Brain microvascular endothelial cell (primary cell): ENCODE measurements around the gene BRSK1.

Source experiments
- DNase-seq: peaks from one replicate; pipeline ENCODE4 v3.0.0-alpha.2; 2020
- H3K27ac ChIP-seq: fragments of 250-450 bp; sonication (Bioruptor Pico); 2 replicates; pipeline ENCODE4 v1.5.1; 2020; ENCODE audit warnings: mild to moderate bottlenecking, moderate library complexity
- H3K27me3 ChIP-seq: fragments of 250-450 bp; sonication (Bioruptor Pico); replicated peaks from 2 replicates; pipeline ENCODE4 v1.5.1; 2020; ENCODE audit warnings: mild to moderate bottlenecking
- H3K36me3 ChIP-seq: fragments of 250-450 bp; sonication (Bioruptor Pico); replicated peaks from 2 replicates; pipeline ENCODE4 v1.5.1; 2020; ENCODE audit warnings: mild to moderate bottlenecking
- H3K4me3 ChIP-seq: 2 replicates; pipeline ENCODE4 v1.5.1; 2011; ENCODE audit warnings: low read depth, mild to moderate bottlenecking, control low read depth, low read length, moderate library complexity
- in situ Hi-C: cut with HindIII; loops from 2 replicates; pipeline ENCODE4 v1.10.0; 2017; ENCODE audit warnings: low sequenced_read_pairs, low pct_ligation_motif_present
- TF ChIP-seq, protein P1 (sequence below): IDR thresholded peaks from 2 replicates; pipeline ENCODE4 v1.5.1; 2011; ENCODE audit warnings: low read depth, mild to moderate bottlenecking, moderate library complexity, low read length, control low read depth, inconsistent platforms; ENCODE audit errors: missing control alignments

Gene BRSK1

DNA sequence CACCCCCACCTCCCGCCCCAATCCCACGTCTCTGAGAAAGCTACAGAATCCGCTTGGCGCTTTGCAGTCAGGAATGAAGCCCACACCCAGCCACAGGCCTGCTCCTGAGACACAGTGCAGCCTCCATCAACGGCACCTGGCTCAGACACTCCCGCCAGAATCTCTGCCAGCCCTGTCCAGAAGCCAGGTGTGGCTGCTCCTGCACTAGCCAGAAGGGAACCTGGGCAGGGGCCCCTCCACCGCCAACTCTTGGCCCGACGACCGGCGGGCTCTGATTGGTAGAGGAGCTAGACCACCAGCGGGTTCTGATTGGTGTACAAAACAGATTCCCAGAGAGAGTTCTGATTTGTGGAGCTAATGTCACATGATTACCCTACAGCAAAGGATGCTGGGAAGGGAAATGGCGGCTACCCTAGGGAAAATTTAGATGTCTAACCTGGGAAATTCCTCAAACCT, 22.1 kb upstream of the BRSK1 start:
- TF ChIP-seq, protein P1, sequence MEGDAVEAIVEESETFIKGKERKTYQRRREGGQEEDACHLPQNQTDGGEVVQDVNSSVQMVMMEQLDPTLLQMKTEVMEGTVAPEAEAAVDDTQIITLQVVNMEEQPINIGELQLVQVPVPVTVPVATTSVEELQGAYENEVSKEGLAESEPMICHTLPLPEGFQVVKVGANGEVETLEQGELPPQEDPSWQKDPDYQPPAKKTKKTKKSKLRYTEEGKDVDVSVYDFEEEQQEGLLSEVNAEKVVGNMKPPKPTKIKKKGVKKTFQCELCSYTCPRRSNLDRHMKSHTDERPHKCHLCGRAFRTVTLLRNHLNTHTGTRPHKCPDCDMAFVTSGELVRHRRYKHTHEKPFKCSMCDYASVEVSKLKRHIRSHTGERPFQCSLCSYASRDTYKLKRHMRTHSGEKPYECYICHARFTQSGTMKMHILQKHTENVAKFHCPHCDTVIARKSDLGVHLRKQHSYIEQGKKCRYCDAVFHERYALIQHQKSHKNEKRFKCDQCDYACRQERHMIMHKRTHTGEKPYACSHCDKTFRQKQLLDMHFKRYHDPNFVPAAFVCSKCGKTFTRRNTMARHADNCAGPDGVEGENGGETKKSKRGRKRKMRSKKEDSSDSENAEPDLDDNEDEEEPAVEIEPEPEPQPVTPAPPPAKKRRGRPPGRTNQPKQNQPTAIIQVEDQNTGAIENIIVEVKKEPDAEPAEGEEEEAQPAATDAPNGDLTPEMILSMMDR, result no peak
- Histone ChIP-seq H3K27ac (no peak overlapping the region), H3K4me3 (no peak overlapping the region), H3K36me3 (no peaks in the 10 kb centered on the region), H3K27me3 (no peaks in the 10 kb centered on the region)
- in situ Hi-C loops, result no loop called here
- DNase-seq, result no peak

DNA sequence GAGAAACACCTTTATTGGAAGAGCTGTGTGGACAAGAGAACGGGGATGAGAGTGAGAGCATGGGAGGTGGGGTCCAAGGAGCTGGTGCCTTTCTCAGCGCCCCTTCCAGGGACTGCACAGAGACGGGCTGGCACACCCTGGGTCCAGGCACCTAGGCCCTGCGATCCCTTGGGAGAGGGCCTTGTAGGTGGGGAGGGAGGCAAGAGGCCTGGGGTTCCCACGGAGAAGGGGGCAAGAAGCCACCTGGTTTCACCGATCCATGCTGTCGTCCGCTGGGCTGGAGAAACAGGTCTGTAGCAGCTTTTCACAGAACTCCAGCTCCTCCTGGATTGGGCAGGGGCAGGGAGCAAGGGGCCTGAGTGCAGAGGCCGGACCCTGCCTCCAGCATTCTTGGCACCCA, 21.4 kb upstream of the BRSK1 start:
- DNase-seq, result no peak
- in situ Hi-C loops, result no loop called here
- Histone ChIP-seq H3K4me3 (no peak overlapping the region), H3K27ac (no peak overlapping the region), H3K36me3 (no peaks in the 10 kb centered on the region), H3K27me3 (no peaks in the 10 kb centered on the region)
- TF ChIP-seq, protein P1, result no peak

DNA sequence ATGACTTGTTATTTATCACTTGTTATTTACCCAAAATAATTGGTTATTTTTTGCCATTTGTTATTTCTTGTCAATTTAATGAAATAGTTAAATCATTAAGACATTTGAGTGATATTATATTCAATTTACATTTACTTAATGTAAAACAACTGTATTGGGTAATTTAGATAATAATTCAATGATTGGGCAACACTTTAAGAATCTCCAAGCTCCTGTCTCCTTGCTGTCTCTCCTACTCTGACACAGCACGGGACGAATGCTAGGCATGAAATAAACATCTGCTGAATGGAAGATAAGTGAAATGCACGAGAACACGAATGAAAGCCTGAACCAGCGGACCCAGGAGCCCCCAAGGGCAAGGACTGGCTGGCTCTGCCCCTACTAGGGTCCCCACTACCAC, 19.3 kb upstream of the BRSK1 start:
- in situ Hi-C loops, result no loop called here
- DNase-seq, result no peak
- Histone ChIP-seq H3K27me3 (no peaks in the 10 kb centered on the region), H3K27ac (no peak overlapping the region), H3K36me3 (no peaks in the 10 kb centered on the region), H3K4me3 (no peak overlapping the region)
- TF ChIP-seq, protein P1, result no peak

DNA sequence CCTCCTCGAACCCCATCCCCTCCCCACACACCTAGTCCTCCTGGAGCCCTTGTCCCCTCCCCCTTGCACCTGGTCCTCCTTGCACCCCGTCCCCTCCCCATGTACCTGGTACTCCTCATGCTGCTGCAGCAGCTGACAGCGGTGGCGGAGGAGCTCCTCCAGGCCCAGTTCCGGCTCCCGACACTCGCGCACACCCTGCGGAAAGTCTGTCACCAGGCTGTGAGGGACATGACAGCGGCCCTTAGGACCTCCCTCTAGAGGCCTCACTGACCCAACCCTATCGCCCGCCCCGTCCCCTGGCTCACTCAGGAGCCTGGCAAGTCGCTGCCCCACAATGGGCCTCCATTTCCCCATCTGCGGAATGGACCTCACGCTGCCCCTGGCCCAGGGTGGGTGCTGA, 18.6 kb upstream of the BRSK1 start:
- TF ChIP-seq, protein P1, result no peak
- no peak for DNase-seq
- Histone ChIP-seq H3K27me3 (no peaks in the 10 kb centered on the region), H3K4me3 (no peak overlapping the region), H3K27ac (no peak overlapping the region), H3K36me3 (no peaks in the 10 kb centered on the region)
- in situ Hi-C loops, result no loop called here

DNA sequence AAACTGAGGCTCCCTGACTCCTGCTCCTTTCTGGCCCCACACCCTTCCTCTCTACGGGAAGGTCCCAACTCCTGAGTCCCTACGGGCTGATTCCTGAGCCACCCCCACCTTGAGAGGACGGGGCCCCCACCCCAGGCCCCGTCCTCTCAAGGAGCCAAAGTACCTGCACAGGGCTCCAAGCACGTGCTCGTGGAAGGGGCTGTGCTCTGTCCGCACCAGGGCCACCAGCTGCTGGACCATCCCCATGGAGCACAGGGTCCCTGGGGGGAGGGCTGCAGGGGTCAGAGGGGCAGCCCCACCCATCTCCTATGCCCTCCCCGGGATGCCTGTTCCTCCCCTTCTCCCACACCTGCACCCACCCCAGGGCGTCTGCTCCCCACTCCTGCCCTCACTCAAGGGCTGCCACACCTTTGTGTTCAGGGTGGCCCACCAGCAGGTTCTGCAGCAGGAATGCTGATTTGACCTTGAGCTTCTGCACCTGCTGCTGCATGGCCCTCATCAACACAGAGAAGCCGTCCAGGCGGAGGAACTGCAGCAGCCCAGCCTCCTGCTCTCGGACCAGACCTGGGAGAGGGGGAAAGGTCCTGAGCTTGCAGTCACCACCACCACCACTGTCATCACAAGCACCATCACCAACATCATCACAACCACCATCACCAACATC, 17.9 kb upstream of the BRSK1 start:
- Histone ChIP-seq H3K36me3 (no peaks in the 10 kb centered on the region), H3K27ac (no peak overlapping the region), H3K27me3 (no peaks in the 10 kb centered on the region), H3K4me3 (no peak overlapping the region)
- TF ChIP-seq, protein P1, result no peak
- DNase-seq, result no peak
- in situ Hi-C loops, result no loop called here

DNA sequence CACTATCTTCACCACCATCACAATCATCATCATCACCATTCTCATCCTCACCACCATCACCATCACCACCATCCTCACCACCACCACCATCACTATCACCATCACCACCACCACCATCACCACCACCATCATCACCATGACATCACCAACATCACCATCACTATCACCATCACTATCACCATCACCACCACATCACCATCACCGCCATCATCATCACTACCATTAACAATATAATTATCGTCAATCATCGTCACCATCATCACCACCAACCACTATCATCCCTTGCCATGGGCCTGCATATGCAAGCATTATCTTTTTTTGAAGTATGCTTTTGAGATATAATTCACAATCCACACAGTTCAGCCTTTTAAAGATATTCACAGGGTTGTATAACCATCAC, 17.4 kb upstream of the BRSK1 start:
- Histone ChIP-seq H3K36me3 (no peaks in the 10 kb centered on the region), H3K27ac (no peak overlapping the region), H3K27me3 (no peaks in the 10 kb centered on the region), H3K4me3 (no peak overlapping the region)
- no peak for DNase-seq
- in situ Hi-C loops, result no loop called here
- TF ChIP-seq, protein P1, result no peak
